K562 (cell line): ENCODE data around the gene PPP4C. TPM values are rescaled to one million over a fixed set of nuclear protein-coding genes. Genes with fewer than 3 reads are reported as not detected.

Experiments used
- CHD1 ChIP-seq: fragments of 200-600 bp; sonication (generic); IDR thresholded peaks from one replicate; pipeline ENCODE4 v1.6.1; 2012; ENCODE audit warnings: mild to moderate bottlenecking, moderate library complexity, low read length, inconsistent platforms
- CREM ChIP-seq: IDR thresholded peaks from 2 replicates; pipeline ENCODE4 v1.6.1; 2014; ENCODE audit warnings: antibody characterized with exemption, low read depth
- ELF2 ChIP-seq: fragments of 250-450 bp; sonication (Bioruptor Pico); IDR thresholded peaks from 2 replicates; pipeline ENCODE4 v1.5.0; 2021; ENCODE audit warnings: mild to moderate bottlenecking
- FOXJ2 ChIP-seq: fragments of 200-800 bp; sonication (Bioruptor generic); IDR thresholded peaks from 2 replicates; pipeline ENCODE4 v1.6.1; 2016; ENCODE audit warnings: missing genetic modification characterization, missing compliant biosample characterization
- IFI16 ChIP-seq: fragments of 250-450 bp; sonication (Bioruptor Pico); IDR thresholded peaks from 2 replicates; pipeline ENCODE4 v2.1.2; 2022; ENCODE audit warnings: mild to moderate bottlenecking, inconsistent platforms
- MED1 ChIP-seq: sonication (generic); formaldehyde crosslinking; IDR thresholded peaks from 2 replicates; pipeline ENCODE4 v1.8.1; 2023; ENCODE audit warnings: missing genetic modification reagents, borderline replicate concordance
- NR2C1 ChIP-seq, 2 experiments: fragments of 450-650 bp; IDR thresholded peaks; 2 replicates each; pipeline ENCODE4 v1.6.1; 2017; ENCODE audit warnings: mild to moderate bottlenecking in 2 of 2, antibody characterized with exemption in 1 of 2, inconsistent platforms in 1 of 2, missing compliant biosample characterization in 1 of 2, missing genetic modification characterization in 1 of 2
- POLR2AphosphoS2 ChIP-seq: IDR thresholded peaks from 2 replicates; pipeline ENCODE4 v1.6.1; 2012; ENCODE audit warnings: low read length, improper control_type of control experiment
- SAP30 ChIP-seq: fragments of 200-600 bp; sonication (generic); IDR thresholded peaks from 2 replicates; pipeline ENCODE4 v1.6.1; 2012; ENCODE audit warnings: borderline replicate concordance, low read depth, mild to moderate bottlenecking, moderate library complexity, low read length, control low read depth, inconsistent platforms; ENCODE audit not compliant: insufficient read depth, poor library complexity, severe bottlenecking
- SMARCA4 ChIP-seq: fragments of 450-650 bp; IDR thresholded peaks from 2 replicates; pipeline ENCODE4 v1.6.1; 2016
- SMARCC2 ChIP-seq: fragments of 450-650 bp; IDR thresholded peaks from 2 replicates; pipeline ENCODE4 v1.6.1; 2017; ENCODE audit warnings: antibody characterized with exemption, moderate library complexity, mild to moderate bottlenecking, low read depth
- SNRNP70 ChIP-seq: fragments of 200-400 bp; formaldehyde crosslinking; optimal IDR thresholded peaks from 2 replicates; pipeline ENCODE3; 2017; ENCODE audit warnings: low read depth, low read length
- SRF ChIP-seq, 2 experiments: fragments of 250-450, 450-650 bp in 1 of 2; sonication (Bioruptor Pico) in 1 of 2; sonication (generic) in 1 of 2; formaldehyde crosslinking; IDR thresholded peaks; 2 replicates each; pipeline versions ENCODE4 v1.5.0 to v1.5.1; 2020 to 2022; ENCODE audit warnings: mild to moderate bottlenecking in 1 of 2, missing genetic modification reagents in 1 of 2
- SRSF3 ChIP-seq: fragments of 200-400 bp; formaldehyde crosslinking; IDR thresholded peaks from 2 replicates; pipeline ENCODE4 v1.6.1; 2016; ENCODE audit warnings: mild to moderate bottlenecking, low read length, moderate library complexity; ENCODE audit not compliant: insufficient read depth
- U2AF1 ChIP-seq: fragments of 200-400 bp; formaldehyde crosslinking; optimal IDR thresholded peaks from 2 replicates; pipeline ENCODE3; 2017; ENCODE audit warnings: mild to moderate bottlenecking, low read depth, low read length, moderate library complexity
- ZBED1 ChIP-seq: IDR thresholded peaks from 2 replicates; pipeline ENCODE4 v1.6.1; 2014
- ZBTB17 ChIP-seq: fragments of 450-650 bp; formaldehyde crosslinking; IDR thresholded peaks from 2 replicates; pipeline ENCODE4 v1.4.0; 2020; ENCODE audit warnings: mild to moderate bottlenecking
- ZNF274 ChIP-seq: IDR thresholded peaks from 2 replicates; pipeline ENCODE4 v1.6.1; 2011; ENCODE audit warnings: low read depth, mild to moderate bottlenecking, low read length, moderate library complexity, borderline replicate concordance
- ZNF586 ChIP-seq: fragments of 450-650 bp; formaldehyde crosslinking; conservative IDR thresholded peaks from 2 replicates; pipeline ENCODE4 v1.4.0; 2020; ENCODE audit warnings: mild to moderate bottlenecking, moderate library complexity
- ZNF644 ChIP-seq: fragments of 200-800 bp; sonication (Bioruptor generic); IDR thresholded peaks from 2 replicates; pipeline ENCODE4 v1.6.1; 2016; ENCODE audit warnings: low read depth, missing genetic modification characterization, missing compliant biosample characterization
- ZNF695 ChIP-seq: fragments of 450-650 bp; formaldehyde crosslinking; IDR thresholded peaks from 2 replicates; pipeline ENCODE4 v1.4.0; 2020; ENCODE audit warnings: mild to moderate bottlenecking, moderate library complexity
- polyA plus RNA-seq, 8 experiments: library from polyadenylated mRNA; depleted of rRNA in 4 of 8; stranded (reverse) in 5 of 8; unstranded in 3 of 8; fragments of >200 nt; fragmentation: Nextera tagmentation in 2 of 8; fragmentation: Illumina TruSeq in 1 of 8; extraction: Ambion mirVana in 2 of 8; extraction: Trizol in 1 of 8; gene quantifications; 2 replicates each; pipeline versions ENCODE4 v1.2.1 to v1.2.3, GENCODE V29; 2011 to 2014; ENCODE audit warnings: inconsistent platforms in 1 of 8, missing spikeins in 1 of 8
- total RNA-seq, 7 experiments: library from RNA; depleted of rRNA in 6 of 7; stranded (reverse); fragments of >200 nt in 6 of 7; fragmentation: Illumina TruSeq in 2 of 7; extraction: Trizol in 2 of 7; gene quantifications; 2 replicates each; pipeline versions ENCODE4 v1.2.1 to v1.2.3, GENCODE V29; 2011 to 2021; ENCODE audit warnings: low replicate concordance in 1 of 7
- TF ChIP-seq, protein P1 (sequence below): fragments of 250-450 bp; sonication (Bioruptor Pico); IDR thresholded peaks from 2 replicates; pipeline ENCODE4 v1.5.1; 2021; ENCODE audit warnings: mild to moderate bottlenecking
- TF ChIP-seq, protein P2 (sequence below): fragments of 450-650 bp; formaldehyde crosslinking; IDR thresholded peaks from 2 replicates; pipeline ENCODE4 v1.4.0; 2020; ENCODE audit warnings: mild to moderate bottlenecking
- TF ChIP-seq, protein P3 (sequence below): fragments of 200-400 bp; formaldehyde crosslinking; IDR thresholded peaks from 2 replicates; pipeline ENCODE4 v1.6.1; 2017; ENCODE audit warnings: mild to moderate bottlenecking, low read depth, low read length, moderate library complexity
- TF ChIP-seq, protein P4 (sequence below): fragments of 250-450 bp; sonication (Bioruptor Pico); IDR thresholded peaks from 2 replicates; pipeline ENCODE4 v1.8.0; 2021; ENCODE audit warnings: borderline replicate concordance, mild to moderate bottlenecking, moderate library complexity; ENCODE audit not compliant: poor library complexity, severe bottlenecking

PPP4C gene
- total and polyA plus RNA-seq, 9 of the 15 experiments (the other 6 are each of a cell fraction or from before 2014, with no cell fraction given), result 3.5 to 183 (median 131) TPM

DNA sequence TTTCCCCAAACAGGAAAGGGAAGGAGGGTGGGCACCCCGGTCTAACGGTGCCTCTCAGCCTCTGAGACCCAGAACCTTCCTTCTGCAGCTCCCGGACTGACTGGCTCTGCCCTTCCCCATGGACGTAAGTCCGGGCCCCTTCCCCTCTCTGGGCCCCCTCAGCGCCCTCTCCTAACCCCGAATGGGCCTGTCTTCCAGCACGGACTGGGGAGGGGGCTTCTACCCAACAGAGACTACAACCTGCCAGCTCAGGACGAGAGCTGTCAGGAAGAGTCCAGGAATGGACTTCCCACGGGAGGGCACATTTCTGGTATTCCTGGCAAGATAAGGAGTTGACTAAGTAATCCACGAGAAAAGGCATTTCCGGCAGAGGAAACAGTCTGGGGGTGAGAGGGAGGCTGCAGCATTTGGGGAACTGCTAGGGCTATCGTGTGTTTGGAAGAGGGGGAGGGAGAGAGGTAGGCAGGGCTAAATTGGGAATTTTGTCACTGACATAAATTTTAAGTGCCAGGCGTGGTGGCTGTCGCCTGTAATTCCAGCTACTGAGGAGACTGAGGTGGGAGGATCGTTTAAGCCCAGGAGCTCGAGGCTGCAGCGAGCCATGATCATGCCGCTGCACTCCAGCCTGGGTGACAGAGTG is 22.3 kb upstream of the PPP4C start (continued):
- TF ChIP-seq U2AF1, result no peak
- no peak for TF ChIP-seq CHD1
- no peak for TF ChIP-seq ZNF586
- TF ChIP-seq SMARCA4, result peak; percentile 17; the same call in 1 of the 2 replicates
- TF ChIP-seq IFI16 (CRISPR knock-in tag), result no peak
- TF ChIP-seq CREM, result peak; percentile 56
- no peak for TF ChIP-seq ZNF274
- TF ChIP-seq ZNF644 (tag), result no peak
- no peak for TF ChIP-seq ZNF695 (CRISPR knock-in tag)
- TF ChIP-seq, protein P1, sequence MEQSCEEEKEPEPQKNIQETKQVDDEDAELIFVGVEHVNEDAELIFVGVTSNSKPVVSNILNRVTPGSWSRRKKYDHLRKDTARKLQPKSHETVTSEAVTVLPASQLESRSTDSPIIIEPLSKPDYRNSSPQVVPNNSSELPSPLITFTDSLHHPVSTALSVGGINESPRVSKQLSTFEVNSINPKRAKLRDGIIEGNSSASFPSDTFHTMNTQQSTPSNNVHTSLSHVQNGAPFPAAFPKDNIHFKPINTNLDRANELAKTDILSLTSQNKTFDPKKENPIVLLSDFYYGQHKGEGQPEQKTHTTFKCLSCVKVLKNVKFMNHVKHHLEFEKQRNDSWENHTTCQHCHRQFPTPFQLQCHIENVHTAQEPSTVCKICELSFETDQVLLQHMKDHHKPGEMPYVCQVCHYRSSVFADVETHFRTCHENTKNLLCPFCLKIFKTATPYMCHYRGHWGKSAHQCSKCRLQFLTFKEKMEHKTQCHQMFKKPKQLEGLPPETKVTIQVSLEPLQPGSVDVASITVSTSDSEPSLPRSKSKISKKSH (CRISPR knock-in tag), result no peak
- TF ChIP-seq SMARCC2, result no peak
- TF ChIP-seq SRF (CRISPR knock-in tag; IDR thresholded peaks at IDR 0.05), result no peak
- no peak for TF ChIP-seq NR2C1 (IDR thresholded peaks at IDR 0.05)
- TF ChIP-seq NR2C1 (tag; IDR thresholded peaks at IDR 0.05), result no peak
- TF ChIP-seq POLR2AphosphoS2, result no peak
- TF ChIP-seq, protein P2, sequence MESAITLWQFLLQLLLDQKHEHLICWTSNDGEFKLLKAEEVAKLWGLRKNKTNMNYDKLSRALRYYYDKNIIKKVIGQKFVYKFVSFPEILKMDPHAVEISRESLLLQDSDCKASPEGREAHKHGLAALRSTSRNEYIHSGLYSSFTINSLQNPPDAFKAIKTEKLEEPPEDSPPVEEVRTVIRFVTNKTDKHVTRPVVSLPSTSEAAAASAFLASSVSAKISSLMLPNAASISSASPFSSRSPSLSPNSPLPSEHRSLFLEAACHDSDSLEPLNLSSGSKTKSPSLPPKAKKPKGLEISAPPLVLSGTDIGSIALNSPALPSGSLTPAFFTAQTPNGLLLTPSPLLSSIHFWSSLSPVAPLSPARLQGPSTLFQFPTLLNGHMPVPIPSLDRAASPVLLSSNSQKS (CRISPR knock-in tag), result no peak
- TF ChIP-seq FOXJ2, result no peak
- TF ChIP-seq SNRNP70, result no peak
- TF ChIP-seq ZBED1, result no peak
- no peak for TF ChIP-seq ZBTB17 (CRISPR knock-in tag)
- TF ChIP-seq MED1 (CRISPR knock-in tag), result no peak
- TF ChIP-seq SRSF3, result no peak
- TF ChIP-seq, protein P3, sequence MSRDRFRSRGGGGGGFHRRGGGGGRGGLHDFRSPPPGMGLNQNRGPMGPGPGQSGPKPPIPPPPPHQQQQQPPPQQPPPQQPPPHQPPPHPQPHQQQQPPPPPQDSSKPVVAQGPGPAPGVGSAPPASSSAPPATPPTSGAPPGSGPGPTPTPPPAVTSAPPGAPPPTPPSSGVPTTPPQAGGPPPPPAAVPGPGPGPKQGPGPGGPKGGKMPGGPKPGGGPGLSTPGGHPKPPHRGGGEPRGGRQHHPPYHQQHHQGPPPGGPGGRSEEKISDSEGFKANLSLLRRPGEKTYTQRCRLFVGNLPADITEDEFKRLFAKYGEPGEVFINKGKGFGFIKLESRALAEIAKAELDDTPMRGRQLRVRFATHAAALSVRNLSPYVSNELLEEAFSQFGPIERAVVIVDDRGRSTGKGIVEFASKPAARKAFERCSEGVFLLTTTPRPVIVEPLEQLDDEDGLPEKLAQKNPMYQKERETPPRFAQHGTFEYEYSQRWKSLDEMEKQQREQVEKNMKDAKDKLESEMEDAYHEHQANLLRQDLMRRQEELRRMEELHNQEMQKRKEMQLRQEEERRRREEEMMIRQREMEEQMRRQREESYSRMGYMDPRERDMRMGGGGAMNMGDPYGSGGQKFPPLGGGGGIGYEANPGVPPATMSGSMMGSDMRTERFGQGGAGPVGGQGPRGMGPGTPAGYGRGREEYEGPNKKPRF, result no peak
- no peak; the same call in 1 of the 2 replicates for TF ChIP-seq ELF2 (CRISPR knock-in tag)
- TF ChIP-seq, protein P4, sequence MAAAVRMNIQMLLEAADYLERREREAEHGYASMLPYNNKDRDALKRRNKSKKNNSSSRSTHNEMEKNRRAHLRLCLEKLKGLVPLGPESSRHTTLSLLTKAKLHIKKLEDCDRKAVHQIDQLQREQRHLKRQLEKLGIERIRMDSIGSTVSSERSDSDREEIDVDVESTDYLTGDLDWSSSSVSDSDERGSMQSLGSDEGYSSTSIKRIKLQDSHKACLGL (CRISPR knock-in tag), result no peak
- TF ChIP-seq SAP30, result peak; percentile 3
